ENCODE measurements around the gene SYT3. TPM values are rescaled to one million over a fixed set of nuclear protein-coding genes. Genes with fewer than 3 reads are reported as not detected.

Gene SYT3
- polyA plus RNA-seq, 1 donor (not counting 4 experiments of a cell fraction or from before 2014, with no cell fraction given), result not detected

GRCh38 chr19:50668879-50669278, 29.2 kb upstream of the SYT3 start:
- FAIRE-seq (no peak), DNase-seq (ENCODE audit: low read depth, low spot score) (no peak)
- Histone ChIP-seq H3K9me3 (ENCODE audit: control insufficient read depth, low read depth, low read length) (no peaks in the 10 kb centered on the region), H3K9ac (ENCODE audit: control insufficient read depth, extremely low read depth, insufficient read depth, low read length) (no peak overlapping the region), H3K9me1 (ENCODE audit: control insufficient read depth, extremely low read depth, insufficient read depth, low read length) (no peaks in the 10 kb centered on the region), H4K20me1 (ENCODE audit: control insufficient read depth, extremely low read depth, insufficient read depth, low read length) (peaks cover 2% of the 10 kb centered on the region), H3K27ac (ENCODE audit: control insufficient read depth, insufficient read depth, low read length) (no peak overlapping the region), H2AFZ (ENCODE audit: control insufficient read depth, low read length) (no peak overlapping the region), H3K79me2 (ENCODE audit: control insufficient read depth, insufficient read depth, low read length) (no peaks in the 10 kb centered on the region), H3K27me3 (ENCODE audit: control insufficient read depth, extremely low read depth, insufficient read depth, low read length) (peaks cover 55% of the 10 kb centered on the region), H3K4me2 (ENCODE audit: control insufficient read depth, extremely low read depth, insufficient read depth, low read depth, low read length) (no peak overlapping the region), H3K36me3 (ENCODE audit: control insufficient read depth in 2 of 2, extremely low read depth in 1 of 2, insufficient read depth in 2 of 2, low read length in 2 of 2) (no peaks in the 10 kb centered on the region), H3K4me1 (ENCODE audit: control insufficient read depth, extremely low read depth, insufficient read depth, low read length) (no peaks in the 10 kb centered on the region), H3K4me3 (ENCODE audit: control insufficient read depth in 2 of 3, extremely low read depth in 1 of 3, insufficient read depth in 2 of 3, low read depth in 1 of 3, low read length in 3 of 3) (no peak overlapping the region)
- TF ChIP-seq EZH2 (IDR thresholded peaks at IDR 0.05; ENCODE audit: low read length), result no peak
- TF ChIP-seq CTCF (optimal IDR thresholded peaks at IDR 0.05 in 1 of 3, IDR thresholded peaks at IDR 0.05 in 1 of 3, conservative IDR thresholded peaks at IDR 0.05 in 1 of 3; ENCODE audit: extremely low read depth in 1 of 3, insufficient read depth in 2 of 3, low read length in 3 of 3), result no peak
- dilution Hi-C loops (cut with MboI; ENCODE audit: extremely low pct_ligation_motif_present, low sequenced_read_pairs), result no loop called here

- H3K9me1 ChIP-seq (ENCODE audit: control insufficient read depth, extremely low read depth, insufficient read depth, low read length), result no peaks in the 10 kb centered on the region
- H2AFZ ChIP-seq (ENCODE audit: control insufficient read depth, low read length), result no peak overlapping the region
- no peak overlapping the region for H3K4me3 ChIP-seq (ENCODE audit: control insufficient read depth in 2 of 3, extremely low read depth in 1 of 3, insufficient read depth in 2 of 3, low read depth in 1 of 3, low read length in 3 of 3)
- no peak overlapping the region for H3K9ac ChIP-seq (ENCODE audit: control insufficient read depth, extremely low read depth, insufficient read depth, low read length)
- FAIRE-seq (no peak), DNase-seq (ENCODE audit: low read depth, low spot score) (no peak)
- peaks cover 2% of the 10 kb centered on the region for H4K20me1 ChIP-seq (ENCODE audit: control insufficient read depth, extremely low read depth, insufficient read depth, low read length)
- H3K9me3 ChIP-seq (ENCODE audit: control insufficient read depth, low read depth, low read length), result no peaks in the 10 kb centered on the region
- H3K4me1 ChIP-seq (ENCODE audit: control insufficient read depth, extremely low read depth, insufficient read depth, low read length), result no peaks in the 10 kb centered on the region
- dilution Hi-C loops (cut with MboI; ENCODE audit: extremely low pct_ligation_motif_present, low sequenced_read_pairs), result no loop called here
- TF ChIP-seq EZH2 (IDR thresholded peaks at IDR 0.05; ENCODE audit: low read length) (peak; percentile 45), CTCF (optimal IDR thresholded peaks at IDR 0.05 in 1 of 3, IDR thresholded peaks at IDR 0.05 in 1 of 3, conservative IDR thresholded peaks at IDR 0.05 in 1 of 3; ENCODE audit: extremely low read depth in 1 of 3, insufficient read depth in 2 of 3, low read length in 3 of 3) (no peak)
- H3K36me3 ChIP-seq (ENCODE audit: control insufficient read depth in 2 of 2, extremely low read depth in 1 of 2, insufficient read depth in 2 of 2, low read length in 2 of 2), result no peaks in the 10 kb centered on the region
- no peak overlapping the region for H3K27ac ChIP-seq (ENCODE audit: control insufficient read depth, insufficient read depth, low read length)
- no peaks in the 10 kb centered on the region for H3K79me2 ChIP-seq (ENCODE audit: control insufficient read depth, insufficient read depth, low read length)
- H3K27me3 ChIP-seq (ENCODE audit: control insufficient read depth, extremely low read depth, insufficient read depth, low read length), result peaks cover 55% of the 10 kb centered on the region
- no peak overlapping the region for H3K4me2 ChIP-seq (ENCODE audit: control insufficient read depth, extremely low read depth, insufficient read depth, low read depth, low read length)
These were observed 28.7 kb upstream of the SYT3 start for GRCh38 chr19:50668416-50668815.
